ENCODE data around the gene MAGI1. TPM values are rescaled to one million over a fixed set of nuclear protein-coding genes. Genes with fewer than 3 reads are reported as not detected.

Gene MAGI1
- total and polyA plus RNA-seq, 2 experiments from 2014 or later = 33.9 to 87.0 TPM

- Histone ChIP-seq H3K9me3 (ENCODE audit: low read depth) (no peaks in the 10 kb centered on the region), H3K4me3 (no peak overlapping the region), H3K27ac (no peak overlapping the region), H3K27me3 (no peaks in the 10 kb centered on the region), H3K4me1 (ENCODE audit: low read depth) (peaks cover 7% of the 10 kb centered on the region), H3K36me3 (no peaks in the 10 kb centered on the region)
- DNase-seq (ENCODE audit: low read depth in 1 of 2, low spot score in 1 of 2) = peak in 1 of 2 donors; percentile 52
- no peak for TF ChIP-seq CTCF (IDR thresholded peaks at IDR 0.05; ENCODE audit: low read depth, low read length)
Measured at GRCh38 chr3:65836047-65836446, 202.7 kb downstream of the MAGI1 start.

GRCh38 chr3:65833761-65834505 lies 204.8 kb downstream of the MAGI1 start:
- no peak overlapping the region for H3K27ac ChIP-seq
- H3K4me3 ChIP-seq = no peak overlapping the region
- no peak for TF ChIP-seq CTCF (IDR thresholded peaks at IDR 0.05; ENCODE audit: low read depth, low read length)
- no peaks in the 10 kb centered on the region for H3K36me3 ChIP-seq
- H3K9me3 ChIP-seq (ENCODE audit: low read depth) = no peaks in the 10 kb centered on the region
- H3K4me1 ChIP-seq (ENCODE audit: low read depth) = peaks cover 7% of the 10 kb centered on the region
- DNase-seq (ENCODE audit: low read depth in 1 of 2, low spot score in 1 of 2) = peak in 1 of 2 donors; percentile 71
- no peaks in the 10 kb centered on the region for H3K27me3 ChIP-seq

GRCh38 chr3:65831733-65832425 lies 206.8 kb downstream of the MAGI1 start:
- TF ChIP-seq CTCF (IDR thresholded peaks at IDR 0.05; ENCODE audit: low read depth, low read length) = no peak
- no peaks in the 10 kb centered on the region for H3K9me3 ChIP-seq (ENCODE audit: low read depth)

GRCh38 chr3:65830948-65831732 lies 207.6 kb downstream of the MAGI1 start:
- no peaks in the 10 kb centered on the region for H3K27me3 ChIP-seq
- H3K36me3 ChIP-seq = no peaks in the 10 kb centered on the region
- TF ChIP-seq CTCF (IDR thresholded peaks at IDR 0.05; ENCODE audit: low read depth, low read length) = no peak
- H3K4me3 ChIP-seq = no peak overlapping the region
- no peak for DNase-seq (ENCODE audit: low read depth in 1 of 2, low spot score in 1 of 2)
- no peak overlapping the region for H3K27ac ChIP-seq
- H3K4me1 ChIP-seq (ENCODE audit: low read depth) = peaks cover 7% of the 10 kb centered on the region
- no peaks in the 10 kb centered on the region for H3K9me3 ChIP-seq (ENCODE audit: low read depth)

More at GRCh38 chr3:65831733-65832425, 206.8 kb downstream of the MAGI1 start:
- Histone ChIP-seq H3K27me3 (no peaks in the 10 kb centered on the region), H3K4me1 (ENCODE audit: low read depth) (peaks cover 7% of the 10 kb centered on the region), H3K36me3 (no peaks in the 10 kb centered on the region), H3K4me3 (no peak overlapping the region), H3K27ac (no peak overlapping the region)
- peak in 1 of 2 donors; percentile 85 for DNase-seq (ENCODE audit: low read depth in 1 of 2, low spot score in 1 of 2)

GRCh38 chr3:65829228-65829627 lies 209.5 kb downstream of the MAGI1 start:
- TF ChIP-seq CTCF (IDR thresholded peaks at IDR 0.05; ENCODE audit: low read depth, low read length) = no peak
- Histone ChIP-seq H3K36me3 (no peaks in the 10 kb centered on the region), H3K4me3 (no peak overlapping the region), H3K27ac (no peak overlapping the region), H3K27me3 (no peaks in the 10 kb centered on the region), H3K4me1 (ENCODE audit: low read depth) (peaks cover 7% of the 10 kb centered on the region), H3K9me3 (ENCODE audit: low read depth) (no peaks in the 10 kb centered on the region)
- no peak for DNase-seq (ENCODE audit: low read depth in 1 of 2, low spot score in 1 of 2)
